HUES48 (cell line): ENCODE measurements around the gene STMN1.

Experiments used
- H3K27ac ChIP-seq: one replicate; pipeline ENCODE4 v1.7.0; 2013; ENCODE audit warnings: low read depth, low read length, inconsistent platforms
- H3K27me3 ChIP-seq: 2 replicates; pipeline ENCODE4 v1.6.1; 2013; ENCODE audit warnings: mild to moderate bottlenecking, low read length; ENCODE audit not compliant: control insufficient read depth, insufficient read depth
- H3K36me3 ChIP-seq: 2 replicates; pipeline ENCODE4 v1.6.1; 2013; ENCODE audit warnings: low read length; ENCODE audit not compliant: control insufficient read depth, insufficient read depth
- H3K4me1 ChIP-seq: 2 replicates; pipeline ENCODE4 v1.6.1; 2013; ENCODE audit warnings: mild to moderate bottlenecking, low read length; ENCODE audit not compliant: control insufficient read depth, insufficient read depth
- H3K4me3 ChIP-seq: 2 replicates; pipeline ENCODE4 v1.5.1; 2013; ENCODE audit warnings: mild to moderate bottlenecking, low read depth, low read length
- H3K9ac ChIP-seq: 2 replicates; pipeline ENCODE4 v1.6.1; 2013; ENCODE audit warnings: mild to moderate bottlenecking, low read depth, low read length, moderate library complexity
- H3K9me3 ChIP-seq: 2 replicates; pipeline ENCODE4 v1.6.1; 2013; ENCODE audit warnings: low read length; ENCODE audit not compliant: control insufficient read depth, insufficient read depth

Gene STMN1

DNA sequence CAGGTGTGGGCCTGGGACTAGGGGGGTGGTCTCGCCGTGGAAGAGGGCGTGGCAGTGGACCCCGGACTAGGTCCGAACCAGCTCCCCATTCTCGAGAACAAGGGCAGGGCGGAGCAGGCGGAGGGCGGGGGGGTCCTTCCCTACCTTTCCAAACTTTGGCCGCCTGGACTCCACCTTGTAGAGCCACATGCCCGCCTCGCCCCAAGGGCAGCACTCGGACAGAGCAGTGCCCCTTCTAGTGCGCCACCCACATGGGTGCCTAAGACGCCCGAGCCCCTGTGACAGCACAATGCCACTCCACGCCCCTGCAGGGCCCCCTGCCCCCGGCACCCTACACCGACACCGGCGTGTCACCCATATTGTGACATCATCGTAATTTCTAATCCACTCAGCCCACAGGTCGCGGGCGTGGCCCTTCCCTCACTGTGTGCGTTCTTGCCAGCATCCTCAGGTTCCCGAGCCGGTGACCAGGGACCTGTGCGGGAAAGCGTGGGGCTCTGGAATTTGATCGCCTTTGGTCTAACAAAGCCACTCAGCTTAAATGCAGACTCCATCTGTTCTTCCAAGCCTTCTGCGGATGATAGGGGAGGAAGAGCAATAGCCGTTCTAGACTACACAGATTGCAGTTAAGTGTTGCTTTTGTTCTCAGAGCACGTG lies 553 bp upstream of the STMN1 start:
- Histone ChIP-seq H3K9ac (peak overlapping the region; percentile 63), H3K9me3 (no peaks in the 10 kb centered on the region), H3K4me3 (peak overlapping the region; percentile 77), H3K27ac (peak overlapping the region; percentile 96), H3K36me3 (peaks cover 28% of the 10 kb centered on the region), H3K27me3 (no peaks in the 10 kb centered on the region), H3K4me1 (peaks cover 23% of the 10 kb centered on the region)

GRCh38 chr1:25904943-25905679 lies 1.1 kb downstream of the STMN1 start:
- Histone ChIP-seq H3K9me3 (no peaks in the 10 kb centered on the region), H3K27me3 (no peaks in the 10 kb centered on the region), H3K27ac (peak overlapping the region; percentile 96), H3K4me1 (peaks cover 23% of the 10 kb centered on the region), H3K36me3 (peaks cover 45% of the 10 kb centered on the region), H3K9ac (peak overlapping the region; percentile 28), H3K4me3 (peak overlapping the region; percentile 77)

DNA sequence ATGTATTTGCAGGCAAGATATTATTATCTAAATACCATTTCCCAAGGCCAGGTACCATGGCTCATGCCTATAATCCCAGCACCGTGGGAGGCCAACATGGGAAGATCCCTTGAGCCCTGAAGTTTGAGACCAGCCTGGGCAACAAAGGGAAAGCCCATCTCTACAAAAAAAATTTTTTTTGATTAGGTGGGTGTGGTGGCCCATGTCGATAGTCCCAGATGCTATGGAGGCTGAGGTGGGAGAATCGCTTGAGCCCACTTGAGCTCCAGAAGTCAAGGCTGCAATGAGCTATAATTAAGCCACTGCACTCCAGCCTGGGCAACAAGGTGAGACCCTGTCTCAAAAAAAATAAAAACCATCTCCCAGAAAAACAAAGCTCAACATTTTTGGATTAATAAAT lies 2.2 kb downstream of the STMN1 start:
- Histone ChIP-seq H3K4me1 (peaks cover 23% of the 10 kb centered on the region), H3K9me3 (no peaks in the 10 kb centered on the region), H3K36me3 (peaks cover 56% of the 10 kb centered on the region), H3K9ac (no peak overlapping the region), H3K27me3 (no peaks in the 10 kb centered on the region), H3K4me3 (peak overlapping the region; percentile 77), H3K27ac (no peak overlapping the region)

DNA sequence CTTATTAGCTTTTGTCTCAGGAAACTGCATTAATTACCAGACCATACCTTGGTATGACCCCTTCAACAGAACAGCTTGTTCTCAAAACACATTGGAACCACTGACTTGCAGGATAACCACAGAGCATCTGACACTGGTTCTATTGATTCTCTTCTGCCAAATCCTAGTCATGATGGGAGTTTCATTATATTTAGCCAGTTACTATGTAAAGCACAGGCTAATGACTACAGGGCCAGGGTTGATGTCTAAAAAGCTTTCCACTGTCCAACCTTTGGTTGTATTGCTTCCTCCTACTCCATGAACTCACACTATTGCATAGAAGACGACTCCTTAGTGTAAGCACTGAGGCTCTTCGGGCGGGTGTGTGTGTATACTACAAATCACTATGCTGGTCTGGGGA lies 3.8 kb downstream of the STMN1 start:
- Histone ChIP-seq H3K9ac (no peak overlapping the region), H3K36me3 (peaks cover 65% of the 10 kb centered on the region), H3K4me1 (peaks cover 19% of the 10 kb centered on the region), H3K27ac (no peak overlapping the region), H3K9me3 (no peaks in the 10 kb centered on the region), H3K4me3 (no peak overlapping the region), H3K27me3 (no peaks in the 10 kb centered on the region)

GRCh38 chr1:25900219-25900618 lies 6.0 kb downstream of the STMN1 start:
- H3K27ac ChIP-seq, result no peak overlapping the region
- H3K9ac ChIP-seq, result no peak overlapping the region
- H3K4me3 ChIP-seq, result no peak overlapping the region
- no peaks in the 10 kb centered on the region for H3K9me3 ChIP-seq
- no peaks in the 10 kb centered on the region for H3K27me3 ChIP-seq
- H3K36me3 ChIP-seq, result peaks cover 65% of the 10 kb centered on the region
- peaks cover 9% of the 10 kb centered on the region for H3K4me1 ChIP-seq

DNA sequence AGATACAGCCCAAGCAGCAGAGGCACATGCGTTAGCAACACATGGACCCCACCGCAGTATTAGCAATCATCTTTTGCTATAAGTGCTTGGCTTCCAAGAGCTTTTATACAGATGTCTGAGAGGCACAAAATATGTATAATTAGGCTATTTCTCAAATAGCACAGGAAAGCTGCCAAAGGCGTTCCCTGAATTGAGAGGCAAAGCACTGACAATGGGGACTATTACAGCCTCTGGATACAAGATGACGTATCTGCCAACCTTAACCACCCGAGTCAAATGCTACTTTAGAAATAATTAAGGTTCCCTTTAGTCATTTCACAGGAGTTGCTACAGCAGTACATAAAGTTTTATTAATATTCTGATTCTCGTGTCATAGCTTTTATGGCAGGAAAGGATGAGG lies 6.4 kb downstream of the STMN1 start:
- Histone ChIP-seq H3K9ac (no peak overlapping the region), H3K27me3 (no peaks in the 10 kb centered on the region), H3K9me3 (no peaks in the 10 kb centered on the region), H3K4me1 (peaks cover 9% of the 10 kb centered on the region), H3K4me3 (no peak overlapping the region), H3K27ac (no peak overlapping the region), H3K36me3 (peaks cover 65% of the 10 kb centered on the region)

- Histone ChIP-seq H3K4me3 (no peak overlapping the region), H3K27ac (no peak overlapping the region)
Observed at GRCh38 chr1:25898223-25899015, 7.8 kb downstream of the STMN1 start.

DNA sequence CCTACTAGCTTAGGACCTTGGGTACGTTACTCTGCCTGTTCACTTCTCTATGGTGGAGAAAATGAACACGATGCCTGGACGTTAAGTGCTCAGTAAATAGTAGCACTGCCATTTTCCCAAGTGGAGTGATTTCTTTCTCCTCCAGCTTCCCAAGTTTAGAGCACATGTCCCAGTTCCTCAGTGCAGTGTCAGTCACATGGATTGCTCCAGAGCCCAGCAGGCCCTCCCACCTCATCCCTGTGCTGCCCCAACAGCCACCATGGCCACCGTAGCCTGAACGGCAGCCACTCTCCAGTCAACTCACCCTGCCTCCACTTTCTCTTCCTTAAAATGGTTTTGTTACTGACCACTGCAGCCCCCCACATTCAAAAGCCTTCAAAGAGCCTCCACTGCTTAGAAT lies 8.5 kb downstream of the STMN1 start:
- H3K27ac ChIP-seq, result no peak overlapping the region
- no peaks in the 10 kb centered on the region for H3K27me3 ChIP-seq
- H3K4me1 ChIP-seq, result peaks cover 6% of the 10 kb centered on the region
- no peak overlapping the region for H3K9ac ChIP-seq
- H3K9me3 ChIP-seq, result no peaks in the 10 kb centered on the region
- H3K36me3 ChIP-seq, result peaks cover 47% of the 10 kb centered on the region
- H3K4me3 ChIP-seq, result no peak overlapping the region

More at GRCh38 chr1:25898223-25899015, 7.8 kb downstream of the STMN1 start:
- H3K9me3 ChIP-seq, result no peaks in the 10 kb centered on the region
- H3K9ac ChIP-seq, result no peak overlapping the region
- H3K36me3 ChIP-seq, result peaks cover 54% of the 10 kb centered on the region
- no peaks in the 10 kb centered on the region for H3K27me3 ChIP-seq
- no peaks in the 10 kb centered on the region for H3K4me1 ChIP-seq

DNA sequence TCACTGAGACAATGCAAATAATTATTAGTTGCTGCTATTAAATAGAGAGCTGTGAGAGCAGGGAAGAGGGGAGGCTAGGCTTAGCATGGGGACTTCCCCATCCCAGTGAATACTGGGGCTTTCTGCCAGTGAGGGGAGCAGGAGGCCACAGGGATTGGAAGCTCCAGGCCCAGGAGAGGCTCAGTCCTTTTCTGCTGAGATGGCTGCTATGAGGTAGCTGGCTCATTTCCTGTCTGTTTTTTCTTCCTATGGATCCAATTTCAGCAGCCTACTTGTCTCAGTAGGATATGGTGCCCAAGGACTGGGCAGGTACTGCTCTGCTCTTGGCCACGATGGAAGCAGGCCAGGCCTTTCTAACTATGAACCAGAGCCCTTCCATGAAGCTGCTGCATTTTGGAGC lies 10.0 kb downstream of the STMN1 start:
- no peaks in the 10 kb centered on the region for H3K9me3 ChIP-seq
- peak overlapping the region; percentile 23 for H3K27ac ChIP-seq
- H3K36me3 ChIP-seq, result peaks cover 32% of the 10 kb centered on the region
- no peak overlapping the region for H3K4me3 ChIP-seq
- no peaks in the 10 kb centered on the region for H3K27me3 ChIP-seq
- H3K9ac ChIP-seq, result no peak overlapping the region
- peaks cover 18% of the 10 kb centered on the region for H3K4me1 ChIP-seq

DNA sequence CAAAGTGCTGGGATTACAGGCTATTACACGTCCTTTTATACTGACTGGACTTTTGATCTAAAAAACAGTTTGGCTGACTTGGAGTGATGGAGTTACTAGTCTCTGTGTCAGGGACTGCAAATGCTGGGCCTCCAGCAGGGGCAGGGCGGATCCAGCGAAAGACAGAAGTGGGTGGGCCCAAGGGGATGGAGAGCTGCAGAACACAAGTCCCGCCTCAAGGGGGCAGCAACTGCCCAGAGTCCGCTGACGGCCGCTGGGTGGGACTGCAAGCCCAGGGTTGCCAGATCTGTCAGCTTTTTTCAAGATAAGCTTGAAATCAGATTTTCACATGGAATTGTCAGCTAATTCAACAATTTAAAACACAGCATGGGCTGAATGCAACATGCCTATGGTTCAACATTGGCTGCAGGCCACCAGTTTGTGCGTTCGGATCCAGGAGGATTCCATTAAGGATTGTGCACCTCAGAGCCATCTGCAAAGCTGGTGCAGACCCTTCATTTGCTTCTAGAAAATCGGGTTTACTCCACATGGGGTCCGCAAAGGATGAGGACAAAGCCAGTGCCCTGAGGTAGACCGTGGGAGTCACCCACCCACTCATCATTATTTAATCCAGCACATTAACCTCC lies 10.7 kb downstream of the STMN1 start:
- Histone ChIP-seq H3K36me3 (peaks cover 24% of the 10 kb centered on the region), H3K4me1 (peaks cover 18% of the 10 kb centered on the region), H3K9me3 (no peaks in the 10 kb centered on the region), H3K4me3 (no peak overlapping the region), H3K27me3 (no peaks in the 10 kb centered on the region), H3K9ac (no peak overlapping the region), H3K27ac (peak overlapping the region; percentile 19)
